ENCODE results near the gene MKLN1.
"Not testable (repeated sequence)": the region's sequence is repeated elsewhere in the genome, so short reads cannot be mapped to it uniquely, and the experiment has no call there.

The MKLN1 gene

DNA sequence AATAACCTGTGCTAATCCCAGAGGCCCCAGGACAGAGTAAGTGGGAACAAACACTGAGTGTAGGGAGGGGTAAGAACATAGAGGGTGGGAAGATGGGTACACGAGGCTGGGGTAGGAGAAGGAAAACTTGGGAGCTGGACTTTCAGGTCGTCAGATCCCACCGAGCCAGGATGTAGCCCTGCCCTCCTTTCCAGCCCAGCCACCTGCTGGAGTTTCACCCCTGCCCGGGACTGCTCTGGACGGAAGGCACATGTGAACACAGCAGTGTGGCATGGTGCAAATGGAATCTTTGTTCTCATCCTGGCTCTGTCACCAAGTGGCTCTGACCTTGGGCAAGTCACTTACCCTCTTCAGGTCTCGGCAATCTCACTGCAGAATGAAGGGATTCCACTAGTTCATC, 176.0 kb downstream of the MKLN1 start:
- DNase-seq, result no peak

- no peak for DNase-seq
These were observed 176.7 kb downstream of the MKLN1 start for GRCh38 chr7:131504157-131504899.

- not testable (repeated sequence) for DNase-seq
These were observed 177.5 kb downstream of the MKLN1 start for GRCh38 chr7:131505037-131505620.

DNA sequence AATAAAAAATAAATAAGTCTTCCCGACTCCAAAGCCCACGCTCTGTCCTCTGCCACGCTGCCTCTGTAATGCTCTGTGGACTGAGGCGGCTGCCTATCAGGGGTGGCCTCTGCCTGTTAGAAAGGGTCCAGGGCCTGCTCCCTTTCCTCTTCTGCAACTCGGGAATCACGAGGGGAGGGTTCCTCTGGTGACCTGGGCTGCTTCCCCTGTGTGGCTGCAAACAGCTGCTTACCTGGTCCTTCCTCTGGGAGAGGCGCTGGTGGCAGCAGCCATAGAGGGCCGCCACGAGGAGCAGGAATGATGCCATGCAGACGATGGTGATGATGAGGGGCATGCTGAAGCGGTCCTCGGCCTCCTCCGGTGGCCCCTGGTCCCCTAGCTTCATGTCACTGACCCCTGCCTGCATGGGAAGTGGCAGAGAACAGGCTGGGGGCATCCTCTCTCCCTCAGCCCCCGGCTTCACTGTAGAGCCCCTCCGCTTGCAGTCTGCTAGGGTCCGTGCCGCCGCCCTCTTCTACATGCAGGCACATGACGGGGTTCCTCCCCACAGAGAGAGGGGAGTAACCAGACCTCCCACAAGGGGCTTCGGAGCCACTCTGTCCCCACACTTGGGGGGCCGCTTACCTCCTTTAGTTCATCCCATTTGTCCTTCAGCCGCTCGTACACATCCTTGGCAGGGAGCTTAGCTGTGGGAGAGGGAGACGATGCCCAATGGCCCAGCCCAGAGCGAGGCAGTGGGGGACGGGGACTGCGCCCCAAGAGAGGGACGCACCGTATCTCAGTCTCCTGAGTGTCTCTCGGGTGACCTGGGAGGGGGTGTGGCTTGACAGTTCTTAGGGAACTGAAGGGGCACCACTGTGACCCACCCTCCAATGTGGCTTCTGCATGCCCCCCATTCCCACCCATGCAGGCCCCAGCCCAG, 178.2 kb downstream of the MKLN1 start:
- DNase-seq, result no peak

DNA sequence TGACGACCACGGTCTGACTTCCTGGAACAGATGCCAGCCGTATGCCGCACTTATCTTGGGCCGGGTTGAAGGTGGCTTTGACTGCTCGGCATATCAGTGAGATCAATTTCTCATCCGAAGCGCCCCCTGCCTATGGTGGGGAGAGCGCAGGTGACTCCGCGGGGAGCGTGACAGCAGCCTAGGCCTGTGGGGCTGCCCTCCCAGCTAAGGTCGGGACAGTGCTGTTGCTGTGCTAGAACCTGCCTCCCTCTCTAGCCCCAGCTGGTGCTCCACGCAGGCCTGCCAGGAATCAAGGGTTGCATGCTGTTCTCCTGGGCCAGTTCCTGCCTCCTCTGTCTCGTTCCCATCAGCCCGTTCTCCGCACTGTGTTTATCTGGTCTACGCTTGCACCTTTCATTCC, 178.9 kb downstream of the MKLN1 start:
- no peak for DNase-seq

- DNase-seq, result peak; percentile 69
These were observed 180.1 kb downstream of the MKLN1 start for GRCh38 chr7:131507592-131508331.

- no peak for DNase-seq
These were observed 181.2 kb downstream of the MKLN1 start for GRCh38 chr7:131508754-131509486.

GRCh38 chr7:131509781-131510180, 182.1 kb downstream of the MKLN1 start:
- no peak for DNase-seq

GRCh38 chr7:131511071-131511470, 183.4 kb downstream of the MKLN1 start:
- no peak for DNase-seq

DNA sequence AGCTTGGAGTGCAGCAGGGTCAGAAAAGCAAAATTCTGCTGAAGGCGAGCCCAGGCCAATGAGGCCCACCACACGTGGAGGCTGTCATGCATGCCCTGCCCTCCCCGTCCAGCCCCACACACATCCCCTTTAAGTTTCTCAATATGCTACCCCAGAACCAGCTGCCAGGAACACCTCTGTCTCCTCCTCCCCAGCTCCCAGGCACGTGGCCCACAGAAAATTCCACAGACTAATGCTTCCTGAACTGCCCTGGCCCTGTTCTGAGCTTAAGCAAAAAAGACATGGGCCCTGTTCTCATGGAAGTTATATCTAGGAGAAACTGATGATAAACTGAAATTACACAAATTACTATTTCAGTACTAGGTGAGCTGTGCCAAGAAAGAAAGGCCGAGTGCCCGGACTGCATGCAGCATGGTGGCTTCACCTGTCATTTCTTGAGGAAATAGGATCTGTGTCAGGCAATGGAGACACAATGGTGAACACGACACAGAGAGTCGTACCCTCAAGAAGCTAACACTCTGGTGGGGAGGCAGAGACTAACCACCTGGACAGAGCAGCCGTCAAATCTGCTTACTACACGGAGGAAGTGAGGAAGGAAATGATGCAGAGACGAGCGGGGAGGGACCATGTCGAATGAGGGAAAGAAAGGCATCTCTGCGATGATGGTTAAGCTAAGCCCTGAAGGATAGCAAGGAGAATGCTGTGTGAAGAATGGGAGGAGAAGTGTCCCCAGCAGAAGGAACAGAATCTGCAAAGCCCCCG, 184.3 kb downstream of the MKLN1 start:
- no peak for DNase-seq

DNA sequence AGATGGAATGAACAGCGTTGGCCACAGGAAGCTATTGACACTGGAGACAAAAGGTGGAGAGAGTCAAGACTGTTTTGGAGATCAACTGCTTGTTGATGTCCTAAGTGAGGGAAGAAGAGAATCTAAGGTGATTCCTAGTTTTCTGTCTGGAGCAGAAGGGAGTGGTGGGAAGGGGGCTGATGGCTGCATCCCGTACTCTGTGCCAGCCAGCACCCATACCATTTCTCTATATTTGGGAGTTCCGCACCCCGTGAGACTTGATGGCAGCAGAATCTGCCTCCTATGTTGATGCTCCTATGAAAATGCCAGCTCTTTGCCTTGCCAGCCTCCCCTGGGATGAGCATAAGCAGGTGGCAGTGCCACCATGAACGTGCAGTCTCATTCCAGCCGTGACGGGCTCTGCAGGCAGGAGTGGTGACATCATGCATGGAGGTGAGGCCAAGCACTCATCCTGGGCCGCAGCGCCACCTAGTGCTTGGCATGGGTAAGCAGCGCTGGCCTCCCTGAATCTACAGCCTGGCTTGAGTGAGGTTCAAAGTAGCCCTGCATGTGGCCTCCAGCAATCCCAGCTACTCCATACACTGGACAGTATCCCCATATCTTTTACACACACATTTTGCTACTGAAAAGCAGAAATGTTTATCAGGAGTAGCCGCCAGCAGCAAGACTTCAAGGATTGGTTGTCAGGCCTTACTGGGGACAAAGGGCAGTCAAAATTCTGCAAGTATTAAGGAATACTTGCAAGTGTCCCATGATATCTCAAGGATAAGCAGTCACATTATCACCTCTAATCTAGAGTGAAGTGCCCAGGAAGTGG, 185.8 kb downstream of the MKLN1 start:
- DNase-seq, result peak; percentile 73

- not testable (repeated sequence) for DNase-seq
These were observed 187.8 kb downstream of the MKLN1 start for GRCh38 chr7:131515471-131515870.

DNA sequence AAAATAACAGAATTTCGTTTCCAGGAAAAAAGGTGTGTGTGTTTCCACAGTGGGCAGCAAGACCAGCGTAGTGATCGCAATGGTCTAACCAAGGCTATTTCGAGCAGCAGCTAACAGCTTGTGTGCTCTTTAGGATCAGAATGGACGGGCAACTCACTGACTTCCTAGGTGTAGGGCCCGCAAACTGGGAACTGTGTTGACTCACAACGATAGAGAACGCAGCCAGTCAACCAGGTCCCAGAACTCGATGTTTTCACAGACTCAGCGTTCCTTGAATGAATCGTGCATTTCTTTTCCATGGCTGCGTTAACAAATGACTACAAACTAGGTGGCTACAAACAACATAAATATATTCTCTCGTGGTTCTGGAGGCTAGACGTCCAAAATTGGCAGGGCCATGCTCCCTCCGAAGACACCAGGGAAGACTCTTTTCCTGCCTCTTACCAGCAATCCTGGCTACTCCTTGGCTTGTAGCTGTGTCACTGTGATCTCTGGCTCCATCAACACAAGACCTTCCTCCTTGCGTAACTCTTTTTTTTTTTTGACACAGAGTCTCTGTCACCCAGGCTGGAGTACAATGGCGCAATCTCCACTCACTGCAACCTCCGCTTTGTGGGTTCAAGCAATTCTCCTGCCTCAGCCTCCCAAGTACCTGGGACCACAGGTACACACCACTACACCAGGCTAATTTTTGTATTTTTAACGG, 189.7 kb downstream of the MKLN1 start:
- DNase-seq, result no peak

DNA sequence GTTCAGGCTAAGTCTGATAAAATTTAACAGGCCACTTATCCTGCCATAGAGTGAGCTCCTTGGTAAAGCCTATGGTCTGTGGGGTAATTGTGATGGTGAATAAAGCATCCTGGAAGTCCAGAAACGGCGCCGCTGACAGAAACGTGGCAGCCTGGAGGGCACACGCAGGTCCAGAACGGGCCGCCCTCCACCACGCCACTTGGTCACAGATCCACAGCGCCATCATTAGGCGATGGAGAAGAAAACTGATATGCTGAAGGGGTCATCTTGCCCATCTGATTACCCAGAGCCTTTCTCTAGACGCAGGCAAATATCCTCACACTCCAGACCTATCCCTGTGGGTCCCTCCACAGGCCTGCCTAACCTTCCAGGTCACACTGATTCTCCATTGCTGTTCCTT, 190.9 kb downstream of the MKLN1 start:
- no peak for DNase-seq

DNA sequence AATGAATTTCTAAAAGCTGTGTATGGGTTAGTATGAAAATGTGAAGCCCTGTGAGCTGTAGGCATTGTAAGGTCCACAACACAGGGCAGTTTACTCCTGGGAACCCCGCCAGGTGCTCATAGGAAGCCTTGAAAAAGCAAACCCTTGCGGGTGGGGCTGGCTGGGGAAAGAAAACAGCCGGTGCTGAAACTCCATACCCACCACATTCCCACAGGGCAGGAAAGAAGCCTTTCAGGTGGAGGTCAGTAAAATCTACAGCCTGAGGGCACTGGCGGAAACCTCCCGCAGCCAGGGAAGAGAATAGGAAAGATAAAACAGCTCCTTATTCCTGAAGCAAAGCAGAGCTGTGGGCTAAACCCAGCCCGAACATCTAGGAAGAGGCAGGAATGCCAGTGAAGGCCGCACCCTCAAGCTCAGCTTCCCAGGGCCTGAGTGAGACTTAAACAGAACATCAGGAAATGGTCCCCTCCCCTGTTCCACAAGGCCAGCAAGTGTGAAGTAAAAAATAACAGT, 194.0 kb downstream of the MKLN1 start:
- no peak for DNase-seq

DNA sequence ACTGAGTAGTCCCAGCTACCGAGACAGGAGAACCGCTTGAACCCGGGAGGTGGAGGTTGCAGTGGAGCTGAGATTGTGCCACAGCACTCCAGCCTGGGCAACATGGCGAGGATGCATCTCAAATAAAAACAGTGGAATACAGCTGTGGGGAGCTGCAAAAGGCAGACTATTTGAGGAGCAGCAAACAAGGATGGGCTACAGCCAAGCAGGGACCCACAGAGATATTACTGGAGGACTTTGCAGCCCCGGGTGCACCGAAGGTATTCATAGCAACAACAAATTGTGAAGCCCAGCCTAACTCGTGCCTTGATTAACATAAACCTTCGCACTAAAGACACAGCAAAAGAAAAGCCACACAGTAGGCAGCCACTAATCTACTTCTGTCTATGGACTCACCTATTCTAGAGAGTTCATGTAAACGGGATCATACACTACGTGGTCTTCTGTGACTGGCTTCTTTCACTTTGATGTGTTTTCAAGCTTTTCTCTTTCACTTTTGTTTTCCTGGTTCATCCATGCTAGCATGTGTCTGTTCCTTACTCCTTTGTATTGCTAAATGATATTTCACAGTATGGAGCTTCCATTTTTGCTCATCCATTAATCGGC, 194.8 kb downstream of the MKLN1 start:
- no peak for DNase-seq

GRCh38 chr7:131524115-131524514, 196.4 kb downstream of the MKLN1 start:
- DNase-seq, result no peak

DNA sequence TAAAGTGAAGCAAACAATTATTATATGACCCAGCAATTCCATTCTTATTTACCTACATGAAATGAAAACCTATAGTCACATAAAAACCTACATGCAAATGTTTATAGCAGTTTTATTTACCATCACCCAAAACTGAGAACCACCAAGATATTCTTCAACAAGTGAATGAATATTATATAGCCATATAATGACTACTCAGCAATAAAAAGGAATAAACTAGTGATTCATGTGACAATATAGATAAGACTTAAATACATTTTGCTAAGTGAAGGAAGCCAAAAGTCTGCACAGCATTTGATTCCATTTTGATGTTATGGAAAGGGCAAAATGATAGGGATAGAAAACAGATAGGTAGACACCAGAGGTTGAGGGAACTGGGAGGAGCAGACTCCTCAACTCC, 197.0 kb downstream of the MKLN1 start:
- DNase-seq, result no peak

DNA sequence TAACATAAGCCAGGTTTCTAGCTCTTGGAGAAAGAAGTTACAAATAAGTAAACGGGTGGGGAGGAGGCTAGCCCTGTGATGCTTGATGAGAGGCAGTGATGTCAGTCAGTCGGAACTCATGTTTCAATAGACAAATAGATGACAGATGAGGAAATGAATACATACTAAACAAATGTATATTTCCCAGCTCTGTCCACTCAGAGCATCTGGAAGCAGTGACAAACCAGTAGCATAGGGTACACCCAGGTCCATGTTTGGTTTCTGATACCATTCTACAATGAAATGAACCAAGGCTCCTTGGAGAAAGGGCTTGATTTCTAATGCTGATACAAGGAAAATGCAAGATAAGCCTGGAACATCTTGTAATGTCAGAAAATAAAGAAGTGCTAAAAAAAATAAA, 198.1 kb downstream of the MKLN1 start:
- no peak for DNase-seq
